ENCODE measurements around the gene LPAR4.

DNA sequence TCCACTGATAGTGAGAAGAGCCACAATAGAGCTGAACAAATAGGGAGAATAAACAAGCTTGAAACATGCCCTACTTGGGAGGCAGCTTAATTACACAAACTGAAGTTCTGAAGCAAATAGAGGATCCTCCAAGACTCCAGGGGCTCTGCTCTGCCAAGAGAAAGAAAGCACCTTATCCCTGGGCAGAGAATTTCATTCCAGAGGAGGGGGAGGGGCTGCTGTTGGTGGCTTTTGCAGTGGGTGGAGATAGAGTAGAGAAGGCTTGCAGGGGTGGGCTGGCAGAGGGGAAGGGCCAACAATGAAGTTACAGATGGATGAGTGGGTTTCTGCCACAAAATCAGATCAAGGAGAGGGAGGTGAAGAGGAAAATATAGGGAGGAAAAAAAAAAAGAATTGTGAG is 1.0 kb upstream of the LPAR4 start:
- TF ChIP-seq, protein P1, sequence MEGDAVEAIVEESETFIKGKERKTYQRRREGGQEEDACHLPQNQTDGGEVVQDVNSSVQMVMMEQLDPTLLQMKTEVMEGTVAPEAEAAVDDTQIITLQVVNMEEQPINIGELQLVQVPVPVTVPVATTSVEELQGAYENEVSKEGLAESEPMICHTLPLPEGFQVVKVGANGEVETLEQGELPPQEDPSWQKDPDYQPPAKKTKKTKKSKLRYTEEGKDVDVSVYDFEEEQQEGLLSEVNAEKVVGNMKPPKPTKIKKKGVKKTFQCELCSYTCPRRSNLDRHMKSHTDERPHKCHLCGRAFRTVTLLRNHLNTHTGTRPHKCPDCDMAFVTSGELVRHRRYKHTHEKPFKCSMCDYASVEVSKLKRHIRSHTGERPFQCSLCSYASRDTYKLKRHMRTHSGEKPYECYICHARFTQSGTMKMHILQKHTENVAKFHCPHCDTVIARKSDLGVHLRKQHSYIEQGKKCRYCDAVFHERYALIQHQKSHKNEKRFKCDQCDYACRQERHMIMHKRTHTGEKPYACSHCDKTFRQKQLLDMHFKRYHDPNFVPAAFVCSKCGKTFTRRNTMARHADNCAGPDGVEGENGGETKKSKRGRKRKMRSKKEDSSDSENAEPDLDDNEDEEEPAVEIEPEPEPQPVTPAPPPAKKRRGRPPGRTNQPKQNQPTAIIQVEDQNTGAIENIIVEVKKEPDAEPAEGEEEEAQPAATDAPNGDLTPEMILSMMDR (IDR thresholded peaks at IDR 0.05), result no peak
- TF ChIP-seq POLR2A (IDR thresholded peaks at IDR 0.05) (no peak), EP300 (IDR thresholded peaks at IDR 0.05) (no peak)
